GM18861 (cell line): ENCODE measurements around the gene ALLC.
A peak's percentile ranks its signal among the peaks of the same experiment; 100 is the strongest.
"Not testable (repeated sequence)": the region's sequence is repeated elsewhere in the genome, so short reads cannot be mapped to it uniquely, and the experiment has no call there.

Source experiments
- ATAC-seq: cut with Tn5 transposase; IDR thresholded peaks from one replicate; pipeline ENCODE4 v1.9.1; 2021; ENCODE audit not compliant: unreplicated experiment

The ALLC gene

GRCh38 chr2:3657881-3658280 lies at the start of gene ALLC:
Gene ALLC, plus strand, starts transcription at chr2:3658200. Its CDS starts 12,958 bp downstream, at chr2:3671158.
- ATAC-seq, result no peak

- ATAC-seq, result no peak
These were observed 49.4 kb upstream of the ALLC start for GRCh38 chr2:3608373-3609278.

- ATAC-seq, result peak; percentile 65
These were observed 48.7 kb upstream of the ALLC start for GRCh38 chr2:3609279-3609673.

- no peak for ATAC-seq
These were observed 47.6 kb upstream of the ALLC start for GRCh38 chr2:3610415-3610814.

- no peak for ATAC-seq
These were observed 47.0 kb upstream of the ALLC start for GRCh38 chr2:3610881-3611505.

GRCh38 chr2:3611589-3611988 lies 46.4 kb upstream of the ALLC start:
- ATAC-seq, result no peak

GRCh38 chr2:3612639-3613523 lies 45.1 kb upstream of the ALLC start:
- no peak for ATAC-seq

GRCh38 chr2:3613524-3613905 lies 44.5 kb upstream of the ALLC start:
- ATAC-seq, result no peak

GRCh38 chr2:3614743-3615142 lies 43.3 kb upstream of the ALLC start:
- ATAC-seq, result not testable (repeated sequence)

- ATAC-seq, result not testable (repeated sequence)
These were observed 42.3 kb upstream of the ALLC start for GRCh38 chr2:3615541-3616200.

- not testable (repeated sequence) for ATAC-seq
These were observed 41.4 kb upstream of the ALLC start for GRCh38 chr2:3616435-3617197.

- ATAC-seq, result no peak
These were observed 40.7 kb upstream of the ALLC start for GRCh38 chr2:3617198-3617890.

- ATAC-seq, result no peak
These were observed 39.6 kb upstream of the ALLC start for GRCh38 chr2:3618367-3618766.

GRCh38 chr2:3619033-3619432 lies 39.0 kb upstream of the ALLC start:
- ATAC-seq, result no peak

GRCh38 chr2:3619661-3620060 lies 38.3 kb upstream of the ALLC start:
- not testable (repeated sequence) for ATAC-seq

GRCh38 chr2:3620834-3621233 lies 37.2 kb upstream of the ALLC start:
- ATAC-seq, result no peak

- ATAC-seq, result no peak
These were observed 35.0 kb upstream of the ALLC start for GRCh38 chr2:3622967-3623366.

- ATAC-seq, result no peak
These were observed 33.8 kb upstream of the ALLC start for GRCh38 chr2:3624059-3624794.

GRCh38 chr2:3625186-3625585 lies 32.8 kb upstream of the ALLC start:
- no peak for ATAC-seq
